HepG2 (cell line): Measurements from ENCODE around the gene DAB1.

Experiments
- CTCF ChIP-seq: sonication (generic); formaldehyde crosslinking; IDR thresholded peaks from 2 replicates; pipeline ENCODE4 v1.5.0; 2020; ENCODE audit warnings: mild to moderate bottlenecking, missing genetic modification reagents, moderate library complexity
- GTF2F1 ChIP-seq: fragments of 150-350 bp; IDR thresholded peaks from 2 replicates; pipeline ENCODE4 v1.6.1; 2014; ENCODE audit warnings: low read length
- HNRNPUL1 ChIP-seq: fragments of 200-400 bp; formaldehyde crosslinking; IDR thresholded peaks from 2 replicates; pipeline ENCODE4 v1.6.1; 2017; ENCODE audit warnings: low read depth, mild to moderate bottlenecking, low read length, moderate library complexity
- MTF1 ChIP-seq: sonication (generic); formaldehyde crosslinking; IDR thresholded peaks from 2 replicates; pipeline ENCODE4 v1.5.0; 2020; ENCODE audit warnings: missing genetic modification reagents
- TF ChIP-seq, protein P1 (sequence below): sonication (generic); formaldehyde crosslinking; IDR thresholded peaks from 2 replicates; pipeline ENCODE4 v1.4.0; 2020; ENCODE audit warnings: missing genetic modification reagents
- TF ChIP-seq, protein P2 (sequence below): sonication (generic); formaldehyde crosslinking; IDR thresholded peaks from 2 replicates; pipeline ENCODE4 v1.4.0; 2020; ENCODE audit warnings: missing genetic modification reagents, borderline replicate concordance
- TF ChIP-seq, protein P3 (sequence below): sonication (generic); formaldehyde crosslinking; IDR thresholded peaks from one replicate; pipeline ENCODE4 v1.5.1; 2020; ENCODE audit warnings: mild to moderate bottlenecking, missing genetic modification reagents; ENCODE audit errors: not compliant biosample characterization

DNA sequence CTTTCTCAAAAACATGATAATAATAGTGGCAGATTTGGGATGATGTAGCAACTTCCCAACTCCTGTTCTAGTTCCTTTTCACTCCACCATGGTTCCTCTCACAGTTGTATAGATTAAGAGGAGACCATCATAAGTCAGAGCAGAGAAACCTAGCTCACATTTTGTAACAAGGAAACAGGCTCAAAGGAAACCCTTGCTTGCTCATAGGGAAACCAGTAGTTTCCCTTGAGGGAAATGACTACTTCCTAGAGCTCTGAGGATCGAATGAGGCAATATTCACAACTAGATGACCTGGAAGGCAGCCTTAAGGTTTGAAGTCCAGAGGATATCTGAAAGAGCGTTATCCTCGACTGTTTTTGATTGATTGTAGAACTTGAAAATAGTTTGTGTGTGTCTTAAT is 382.0 kb downstream of the DAB1 start:
- TF ChIP-seq CTCF (no peak), GTF2F1 (no peak), MTF1 (CRISPR knock-in tag) (no peak), HNRNPUL1 (no peak)
- TF ChIP-seq, protein P1, sequence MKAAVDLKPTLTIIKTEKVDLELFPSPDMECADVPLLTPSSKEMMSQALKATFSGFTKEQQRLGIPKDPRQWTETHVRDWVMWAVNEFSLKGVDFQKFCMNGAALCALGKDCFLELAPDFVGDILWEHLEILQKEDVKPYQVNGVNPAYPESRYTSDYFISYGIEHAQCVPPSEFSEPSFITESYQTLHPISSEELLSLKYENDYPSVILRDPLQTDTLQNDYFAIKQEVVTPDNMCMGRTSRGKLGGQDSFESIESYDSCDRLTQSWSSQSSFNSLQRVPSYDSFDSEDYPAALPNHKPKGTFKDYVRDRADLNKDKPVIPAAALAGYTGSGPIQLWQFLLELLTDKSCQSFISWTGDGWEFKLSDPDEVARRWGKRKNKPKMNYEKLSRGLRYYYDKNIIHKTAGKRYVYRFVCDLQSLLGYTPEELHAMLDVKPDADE (CRISPR knock-in tag) = no peak
- TF ChIP-seq, protein P2, sequence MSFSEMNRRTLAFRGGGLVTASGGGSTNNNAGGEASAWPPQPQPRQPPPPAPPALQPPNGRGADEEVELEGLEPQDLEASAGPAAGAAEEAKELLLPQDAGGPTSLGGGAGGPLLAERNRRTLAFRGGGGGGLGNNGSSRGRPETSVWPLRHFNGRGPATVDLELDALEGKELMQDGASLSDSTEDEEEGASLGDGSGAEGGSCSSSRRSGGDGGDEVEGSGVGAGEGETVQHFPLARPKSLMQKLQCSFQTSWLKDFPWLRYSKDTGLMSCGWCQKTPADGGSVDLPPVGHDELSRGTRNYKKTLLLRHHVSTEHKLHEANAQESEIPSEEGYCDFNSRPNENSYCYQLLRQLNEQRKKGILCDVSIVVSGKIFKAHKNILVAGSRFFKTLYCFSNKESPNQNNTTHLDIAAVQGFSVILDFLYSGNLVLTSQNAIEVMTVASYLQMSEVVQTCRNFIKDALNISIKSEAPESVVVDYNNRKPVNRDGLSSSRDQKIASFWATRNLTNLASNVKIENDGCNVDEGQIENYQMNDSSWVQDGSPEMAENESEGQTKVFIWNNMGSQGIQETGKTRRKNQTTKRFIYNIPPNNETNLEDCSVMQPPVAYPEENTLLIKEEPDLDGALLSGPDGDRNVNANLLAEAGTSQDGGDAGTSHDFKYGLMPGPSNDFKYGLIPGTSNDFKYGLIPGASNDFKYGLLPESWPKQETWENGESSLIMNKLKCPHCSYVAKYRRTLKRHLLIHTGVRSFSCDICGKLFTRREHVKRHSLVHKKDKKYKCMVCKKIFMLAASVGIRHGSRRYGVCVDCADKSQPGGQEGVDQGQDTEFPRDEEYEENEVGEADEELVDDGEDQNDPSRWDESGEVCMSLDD (CRISPR knock-in tag) = no peak
- TF ChIP-seq, protein P3, sequence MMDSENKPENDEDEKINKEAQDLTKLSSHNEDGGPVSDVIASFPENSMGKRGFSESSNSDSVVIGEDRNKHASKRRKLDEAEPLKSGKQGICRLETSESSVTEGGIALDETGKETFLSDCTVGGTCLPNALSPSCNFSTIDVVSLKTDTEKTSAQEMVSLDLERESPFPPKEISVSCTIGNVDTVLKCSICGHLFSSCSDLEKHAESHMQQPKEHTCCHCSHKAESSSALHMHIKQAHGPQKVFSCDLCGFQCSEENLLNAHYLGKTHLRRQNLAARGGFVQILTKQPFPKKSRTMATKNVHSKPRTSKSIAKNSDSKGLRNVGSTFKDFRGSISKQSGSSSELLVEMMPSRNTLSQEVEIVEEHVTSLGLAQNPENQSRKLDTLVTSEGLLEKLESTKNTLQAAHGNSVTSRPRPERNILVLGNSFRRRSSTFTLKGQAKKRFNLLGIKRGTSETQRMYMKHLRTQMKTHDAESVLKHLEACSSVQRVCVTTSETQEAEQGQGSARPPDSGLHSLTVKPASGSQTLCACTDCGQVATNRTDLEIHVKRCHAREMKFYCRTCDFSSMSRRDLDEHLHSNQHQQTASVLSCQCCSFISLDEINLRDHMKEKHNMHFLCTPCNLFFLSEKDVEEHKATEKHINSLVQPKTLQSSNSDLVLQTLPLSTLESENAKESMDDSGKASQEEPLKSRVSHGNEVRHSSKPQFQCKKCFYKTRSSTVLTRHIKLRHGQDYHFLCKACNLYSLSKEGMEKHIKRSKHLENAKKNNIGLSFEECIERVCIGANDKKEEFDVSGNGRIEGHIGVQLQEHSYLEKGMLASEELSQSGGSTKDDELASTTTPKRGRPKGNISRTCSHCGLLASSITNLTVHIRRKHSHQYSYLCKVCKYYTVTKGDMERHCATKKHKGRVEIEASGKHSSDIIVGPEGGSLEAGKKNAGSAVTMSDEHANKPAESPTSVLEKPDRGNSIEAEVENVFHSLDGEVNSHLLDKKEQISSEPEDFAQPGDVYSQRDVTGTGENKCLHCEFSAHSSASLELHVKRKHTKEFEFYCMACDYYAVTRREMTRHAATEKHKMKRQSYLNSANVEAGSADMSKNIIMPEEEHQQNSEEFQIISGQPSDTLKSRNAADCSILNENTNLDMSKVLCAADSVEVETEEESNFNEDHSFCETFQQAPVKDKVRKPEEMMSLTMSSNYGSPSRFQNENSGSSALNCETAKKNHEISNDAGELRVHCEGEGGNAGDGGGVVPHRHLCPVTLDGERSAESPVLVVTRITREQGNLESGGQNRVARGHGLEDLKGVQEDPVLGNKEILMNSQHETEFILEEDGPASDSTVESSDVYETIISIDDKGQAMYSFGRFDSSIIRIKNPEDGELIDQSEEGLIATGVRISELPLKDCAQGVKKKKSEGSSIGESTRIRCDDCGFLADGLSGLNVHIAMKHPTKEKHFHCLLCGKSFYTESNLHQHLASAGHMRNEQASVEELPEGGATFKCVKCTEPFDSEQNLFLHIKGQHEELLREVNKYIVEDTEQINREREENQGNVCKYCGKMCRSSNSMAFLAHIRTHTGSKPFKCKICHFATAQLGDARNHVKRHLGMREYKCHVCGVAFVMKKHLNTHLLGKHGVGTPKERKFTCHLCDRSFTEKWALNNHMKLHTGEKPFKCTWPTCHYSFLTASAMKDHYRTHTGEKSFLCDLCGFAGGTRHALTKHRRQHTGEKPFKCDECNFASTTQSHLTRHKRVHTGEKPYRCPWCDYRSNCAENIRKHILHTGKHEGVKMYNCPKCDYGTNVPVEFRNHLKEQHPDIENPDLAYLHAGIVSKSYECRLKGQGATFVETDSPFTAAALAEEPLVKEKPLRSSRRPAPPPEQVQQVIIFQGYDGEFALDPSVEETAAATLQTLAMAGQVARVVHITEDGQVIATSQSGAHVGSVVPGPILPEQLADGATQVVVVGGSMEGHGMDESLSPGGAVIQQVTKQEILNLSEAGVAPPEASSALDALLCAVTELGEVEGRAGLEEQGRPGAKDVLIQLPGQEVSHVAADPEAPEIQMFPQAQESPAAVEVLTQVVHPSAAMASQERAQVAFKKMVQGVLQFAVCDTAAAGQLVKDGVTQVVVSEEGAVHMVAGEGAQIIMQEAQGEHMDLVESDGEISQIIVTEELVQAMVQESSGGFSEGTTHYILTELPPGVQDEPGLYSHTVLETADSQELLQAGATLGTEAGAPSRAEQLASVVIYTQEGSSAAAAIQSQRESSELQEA (CRISPR knock-in tag) = no peak
